Lower leg skin (tissue), 3 donors: Measurements from ENCODE around the gene MTG1.

Experiments
- CTCF ChIP-seq, 3 donors: fragments of 450-650 bp; IDR thresholded peaks; one replicate each; pipeline ENCODE4 v1.5.1; 2016; ENCODE audit warnings: antibody characterized with exemption in 3 of 3, mild to moderate bottlenecking in 3 of 3, moderate library complexity in 2 of 3
- POLR2A ChIP-seq, 2 donors: fragments of 450-650 bp; IDR thresholded peaks; one replicate each; pipeline ENCODE4 v1.6.1; 2016 to 2017; ENCODE audit warnings: antibody characterized with exemption in 2 of 2, mild to moderate bottlenecking in 1 of 2, moderate library complexity in 1 of 2

GRCh38 chr10:133394801-133395221, 854 bp downstream of the MTG1 start:
- no peak for TF ChIP-seq CTCF (IDR thresholded peaks at IDR 0.05)
- no peak for TF ChIP-seq POLR2A (IDR thresholded peaks at IDR 0.05)
